Tibial nerve (tissue), 4 donors: ENCODE data around the gene SEMA6A.

Experiments used
- CTCF ChIP-seq, 5 experiments: fragments of 200-600 bp in 3 of 5; fragments of 450-650 bp in 2 of 5; sonication (generic) in 3 of 5; IDR thresholded peaks; one replicate each; pipeline ENCODE4 v1.5.1; 2016 to 2019; ENCODE audit warnings: antibody characterized with exemption in 5 of 5, mild to moderate bottlenecking in 3 of 5, moderate library complexity in 2 of 5
- EP300 ChIP-seq, 2 donors: sonication (generic); formaldehyde crosslinking; IDR thresholded peaks; one replicate each; pipeline ENCODE4 v1.6.1; 2017; ENCODE audit warnings: antibody characterized with exemption in 2 of 2, mild to moderate bottlenecking in 1 of 2
- POLR2A ChIP-seq, 2 donors: fragments of 450-650 bp; IDR thresholded peaks; one replicate each; pipeline ENCODE4 v1.6.1; 2017; ENCODE audit warnings: antibody characterized with exemption in 2 of 2, mild to moderate bottlenecking in 2 of 2, moderate library complexity in 2 of 2

- TF ChIP-seq CTCF (IDR thresholded peaks at IDR 0.05) (no peak), POLR2A (IDR thresholded peaks at IDR 0.05) (no peak), EP300 (IDR thresholded peaks at IDR 0.05) (no peak)
These were observed 105.0 kb downstream of the SEMA6A start for GRCh38 chr5:116469631-116470030.
